GM18517 (cell line): Measurements from ENCODE around the gene CD6.
A peak's percentile ranks its signal among the peaks of the same experiment; 100 is the strongest.
"Not testable (repeated sequence)": the region's sequence is repeated elsewhere in the genome, so short reads cannot be mapped to it uniquely, and the experiment has no call there.

Source experiments
- ATAC-seq: cut with Tn5 transposase; IDR thresholded peaks from one replicate; pipeline ENCODE4 v1.9.1; 2021; ENCODE audit warnings: mild to moderate bottlenecking, moderate library complexity; ENCODE audit not compliant: unreplicated experiment

Gene CD6

DNA sequence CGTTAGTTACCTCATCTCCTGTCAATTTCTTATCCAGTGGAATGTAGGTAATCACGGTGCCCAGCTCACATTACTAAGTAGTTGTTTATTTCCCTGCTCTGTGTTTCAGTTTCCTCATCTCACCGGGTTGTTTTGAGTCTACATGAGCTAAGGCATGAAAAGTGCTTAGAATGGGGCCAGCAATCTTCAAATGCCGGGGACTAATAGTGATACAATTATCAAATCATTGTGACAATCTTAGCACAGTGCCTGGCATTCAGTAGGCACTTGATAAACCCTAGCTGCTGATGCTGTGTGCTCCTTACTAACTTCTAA is 77.5 kb downstream of the CD6 start:
- no peak for ATAC-seq

DNA sequence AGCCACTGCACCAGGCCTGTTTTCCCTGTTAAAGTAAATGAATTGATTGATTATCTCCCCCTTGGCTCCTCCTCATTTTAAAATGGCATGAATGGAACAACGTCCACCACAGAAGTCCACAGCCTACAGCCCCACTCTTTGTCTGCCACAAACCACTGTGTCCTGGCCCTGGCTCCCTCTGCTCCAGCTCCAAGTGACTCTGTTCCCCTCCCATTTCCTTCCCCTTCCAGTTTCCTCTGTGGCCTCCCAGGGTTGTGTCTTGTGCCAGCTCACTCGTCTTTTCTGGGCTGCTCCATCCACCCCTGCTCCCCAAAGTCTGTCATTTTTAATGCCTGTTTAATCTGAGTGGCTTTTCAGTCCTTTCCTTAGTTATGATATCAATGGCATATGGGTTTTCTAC is 78.4 kb downstream of the CD6 start:
- ATAC-seq = no peak

DNA sequence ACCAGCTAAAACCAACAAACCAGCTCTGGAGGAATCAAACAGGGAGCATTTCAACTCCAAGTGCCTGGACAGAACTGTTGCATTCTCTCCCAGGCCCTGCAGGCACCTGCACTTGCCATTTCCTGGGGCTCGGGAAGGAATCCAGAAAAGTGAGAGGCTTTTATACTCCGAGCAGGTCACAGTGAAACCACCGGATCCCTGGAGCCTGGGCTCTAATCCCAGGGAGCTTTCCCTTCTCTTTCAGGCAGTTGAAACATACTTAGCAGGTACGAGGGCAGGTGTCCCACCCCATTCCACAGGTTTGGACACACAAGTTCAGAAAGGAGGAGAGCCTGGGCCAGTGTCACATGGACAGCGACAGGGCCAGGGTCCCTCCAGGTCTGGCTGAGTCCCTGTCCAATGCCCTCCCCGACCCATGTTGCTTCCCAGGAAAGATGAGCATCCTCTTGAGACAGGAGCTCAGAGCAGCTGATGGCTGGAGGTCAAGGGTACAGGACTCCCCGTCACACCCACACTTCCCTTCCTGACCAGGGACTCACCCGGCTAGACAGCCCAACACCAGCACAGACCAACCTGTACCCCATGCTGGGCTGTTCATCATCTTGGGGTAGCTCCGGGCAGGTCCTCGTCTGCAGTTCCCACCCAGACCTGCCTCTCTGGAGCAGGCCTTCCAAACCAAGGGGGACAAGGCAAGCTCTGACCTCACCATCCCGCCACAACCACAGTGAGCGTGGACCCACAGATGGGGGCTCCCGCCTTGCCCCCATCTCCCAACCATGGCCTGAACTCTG is 80.9 kb downstream of the CD6 start:
- ATAC-seq = no peak

DNA sequence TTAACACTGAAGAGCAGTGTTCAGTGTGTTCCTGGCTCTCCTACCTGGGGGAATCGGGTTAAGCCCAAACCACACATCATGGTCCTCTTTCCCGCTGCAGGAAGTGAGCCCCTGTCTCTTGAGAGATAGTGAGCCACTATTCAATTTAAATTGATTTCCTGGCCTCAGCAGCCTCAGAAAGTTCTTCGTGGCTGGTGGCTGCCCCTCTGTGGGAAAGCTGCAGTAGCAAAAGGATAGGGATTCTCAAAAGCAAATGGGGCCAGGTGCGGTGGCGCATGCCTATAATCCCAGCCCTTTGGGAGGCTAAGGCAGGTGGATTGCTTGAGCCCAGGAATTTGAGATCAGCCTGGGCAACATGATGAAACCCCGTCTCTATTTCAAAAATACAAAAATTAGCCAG is 81.7 kb downstream of the CD6 start:
- ATAC-seq = no peak

DNA sequence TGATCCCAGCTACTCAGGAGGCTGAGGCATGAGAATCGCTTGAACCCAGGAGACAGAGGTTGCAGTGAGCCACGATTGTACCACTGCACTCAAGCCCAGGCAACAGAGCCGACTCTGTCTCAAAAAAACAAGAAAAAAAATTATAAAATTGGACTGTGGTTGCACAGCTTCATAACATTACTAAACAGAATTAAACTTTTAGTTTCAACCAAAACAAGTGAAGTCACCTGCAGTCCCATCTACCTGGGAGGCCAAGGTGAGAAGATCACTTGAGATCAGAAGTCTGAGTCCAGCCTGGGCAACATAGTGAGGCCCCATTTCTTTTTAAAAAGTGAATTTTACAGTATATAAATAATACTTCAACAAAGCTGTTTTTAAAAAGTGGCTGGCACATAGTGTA is 83.0 kb downstream of the CD6 start:
- ATAC-seq = no peak

DNA sequence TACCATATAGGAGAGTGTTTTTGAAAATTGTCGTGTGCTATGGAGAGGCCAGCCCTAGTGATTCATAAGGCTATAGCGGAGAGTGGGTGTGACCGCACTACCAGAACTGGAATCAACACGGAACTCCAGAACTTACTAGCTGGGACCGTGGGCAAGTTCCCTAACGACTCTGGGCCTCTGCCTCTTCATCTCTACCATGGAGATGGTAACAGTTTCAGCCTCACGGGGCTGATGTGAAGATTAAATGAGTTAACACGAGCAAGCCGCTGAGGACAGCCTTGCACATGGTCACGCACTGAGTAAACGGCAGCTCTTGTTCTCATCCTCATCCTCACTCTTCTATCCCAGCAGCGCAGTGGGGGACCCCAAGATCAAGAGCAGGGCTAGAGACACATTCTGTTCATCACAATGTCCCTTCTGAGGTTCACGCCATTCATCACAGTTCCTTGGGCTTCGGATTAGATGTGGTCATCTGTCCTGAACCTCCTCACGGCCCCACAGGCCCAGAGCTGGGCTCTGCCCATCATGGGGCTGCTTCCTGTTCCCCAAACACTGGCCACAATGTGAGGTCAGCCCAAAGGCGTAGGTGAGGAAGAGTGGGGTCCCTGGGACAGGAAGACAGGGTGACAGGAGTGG is 83.6 kb downstream of the CD6 start:
- no peak for ATAC-seq

DNA sequence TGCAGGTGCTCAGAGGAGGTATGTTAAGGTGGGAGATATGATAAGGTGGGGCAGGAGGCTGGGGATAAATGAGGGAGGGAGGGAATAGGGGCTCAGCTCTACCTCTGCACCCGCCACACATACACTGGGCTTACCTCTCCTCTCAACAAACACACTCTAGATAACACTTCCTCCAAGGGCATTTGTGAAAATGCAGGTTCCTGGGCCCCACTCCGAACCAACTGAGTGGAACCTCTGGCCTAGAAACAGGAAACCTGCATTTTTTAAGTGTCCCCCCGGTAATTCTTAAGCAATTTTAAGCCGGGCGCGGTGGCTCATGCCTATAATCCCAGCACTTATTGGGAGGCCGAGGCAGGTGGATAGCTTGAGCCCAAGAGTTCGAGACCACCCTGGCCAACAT is 84.3 kb downstream of the CD6 start:
- no peak for ATAC-seq

DNA sequence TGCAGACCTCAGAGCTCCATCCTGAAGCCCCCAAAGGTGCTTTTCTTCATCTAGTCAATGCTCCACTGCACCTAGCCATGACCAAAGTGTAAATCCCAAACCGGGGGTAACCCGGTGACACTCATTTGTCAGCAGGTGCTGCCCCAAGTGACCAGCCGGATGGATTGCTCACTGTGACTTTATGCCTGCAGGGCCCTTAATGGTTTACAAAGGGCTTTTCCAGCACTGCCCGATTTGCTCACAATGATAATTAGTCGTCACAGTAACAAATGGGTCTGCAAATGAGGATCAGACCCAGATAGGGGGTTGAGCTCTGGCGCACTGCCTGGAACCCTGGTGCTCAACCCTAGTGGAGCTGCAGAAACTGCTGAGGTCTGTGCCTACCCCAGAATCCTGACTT is 85.1 kb downstream of the CD6 start:
- no peak for ATAC-seq

DNA sequence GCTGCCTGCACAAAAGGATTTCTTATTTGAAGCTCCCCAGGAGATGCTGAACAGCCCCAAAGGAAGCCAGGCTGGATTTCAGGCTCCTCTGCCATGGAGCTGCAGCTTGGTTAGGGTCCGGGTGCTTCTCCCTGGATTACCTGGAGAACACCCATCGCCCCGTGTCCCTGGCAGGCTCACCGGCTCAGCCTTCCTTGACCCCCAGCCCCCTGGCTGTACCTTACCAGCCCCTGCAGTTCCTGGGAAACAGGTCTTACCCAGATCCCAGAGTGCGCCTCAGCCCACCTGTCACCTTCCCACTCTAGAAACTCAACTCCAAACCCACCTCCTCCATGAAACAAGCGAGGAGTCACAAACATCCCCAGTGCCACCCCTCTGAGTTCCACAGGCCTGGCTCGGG is 85.5 kb downstream of the CD6 start:
- no peak for ATAC-seq

DNA sequence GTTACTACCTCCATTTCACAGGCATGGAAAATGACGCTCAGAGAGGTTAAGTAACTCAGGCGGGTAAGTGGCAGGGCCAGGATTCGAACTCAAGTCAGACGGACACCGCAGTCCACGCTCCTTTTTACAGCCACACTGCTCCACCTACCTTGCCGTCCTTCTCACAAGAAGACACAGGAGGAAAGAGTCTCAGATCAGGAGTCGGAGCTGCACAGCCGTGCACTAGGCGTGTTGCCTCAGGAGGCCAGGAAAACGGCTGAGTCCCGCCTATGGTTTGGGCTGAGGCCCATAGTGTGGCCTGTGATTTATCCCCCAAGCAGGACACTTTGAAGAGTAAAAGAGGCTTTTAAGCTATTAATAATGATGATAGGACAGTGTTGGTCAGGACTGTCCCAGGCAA is 86.1 kb downstream of the CD6 start:
- no peak for ATAC-seq

DNA sequence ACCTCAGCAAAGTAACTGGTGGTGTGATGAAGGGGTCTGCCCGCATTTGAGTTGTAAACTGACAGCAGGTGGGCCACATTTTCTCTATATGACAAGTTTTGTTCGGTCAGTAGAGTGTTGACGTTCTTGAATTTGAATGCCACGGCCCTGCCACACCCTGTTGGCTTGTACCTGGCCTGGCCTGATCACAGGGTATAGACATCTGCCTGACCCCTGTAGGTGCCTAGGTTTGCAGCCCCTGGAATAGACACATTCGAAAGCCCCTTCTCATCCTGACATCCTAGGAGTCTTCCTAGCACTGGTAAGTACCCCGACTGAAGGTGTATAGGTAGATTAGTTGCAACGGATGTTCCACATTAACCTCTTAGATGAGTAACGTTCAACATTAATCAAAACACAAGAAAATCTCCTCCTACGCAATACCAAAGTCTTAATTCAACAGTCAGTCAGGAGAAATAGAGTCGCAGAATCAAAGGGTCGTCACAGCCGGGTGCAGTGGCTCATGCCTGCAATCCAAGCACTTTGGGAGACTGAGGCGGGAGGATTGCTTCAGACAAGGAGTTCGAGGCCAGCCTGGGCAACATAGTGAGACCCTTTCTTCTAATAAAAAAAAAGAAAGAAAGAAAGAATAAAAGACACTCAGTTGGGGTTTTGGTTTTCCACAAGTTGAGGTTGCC is 87.2 kb downstream of the CD6 start:
- ATAC-seq = no peak

DNA sequence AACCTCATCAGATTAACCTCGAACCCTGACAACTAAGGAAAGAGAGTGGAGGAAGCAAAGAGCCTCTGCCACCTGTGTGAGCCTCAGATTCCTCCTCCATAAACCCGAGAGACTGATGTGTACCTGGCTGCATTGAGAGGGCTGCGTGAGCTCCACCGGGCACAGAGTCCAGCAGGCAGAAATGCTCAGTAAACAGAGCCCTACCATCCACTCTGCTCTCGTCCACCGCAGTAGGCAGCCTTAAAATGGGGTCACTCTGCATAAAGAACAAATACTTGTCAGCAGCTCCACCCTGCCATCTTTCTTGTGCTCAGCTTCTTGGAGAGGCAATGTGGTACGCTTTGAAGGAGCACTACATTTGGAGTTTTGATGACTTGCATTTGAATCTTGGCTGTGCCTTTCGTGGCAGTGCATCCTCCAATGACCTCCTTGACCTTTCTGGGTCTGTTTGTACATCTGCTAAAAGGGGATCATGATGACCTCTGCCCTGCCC is 87.8 kb downstream of the CD6 start:
- ATAC-seq = no peak

DNA sequence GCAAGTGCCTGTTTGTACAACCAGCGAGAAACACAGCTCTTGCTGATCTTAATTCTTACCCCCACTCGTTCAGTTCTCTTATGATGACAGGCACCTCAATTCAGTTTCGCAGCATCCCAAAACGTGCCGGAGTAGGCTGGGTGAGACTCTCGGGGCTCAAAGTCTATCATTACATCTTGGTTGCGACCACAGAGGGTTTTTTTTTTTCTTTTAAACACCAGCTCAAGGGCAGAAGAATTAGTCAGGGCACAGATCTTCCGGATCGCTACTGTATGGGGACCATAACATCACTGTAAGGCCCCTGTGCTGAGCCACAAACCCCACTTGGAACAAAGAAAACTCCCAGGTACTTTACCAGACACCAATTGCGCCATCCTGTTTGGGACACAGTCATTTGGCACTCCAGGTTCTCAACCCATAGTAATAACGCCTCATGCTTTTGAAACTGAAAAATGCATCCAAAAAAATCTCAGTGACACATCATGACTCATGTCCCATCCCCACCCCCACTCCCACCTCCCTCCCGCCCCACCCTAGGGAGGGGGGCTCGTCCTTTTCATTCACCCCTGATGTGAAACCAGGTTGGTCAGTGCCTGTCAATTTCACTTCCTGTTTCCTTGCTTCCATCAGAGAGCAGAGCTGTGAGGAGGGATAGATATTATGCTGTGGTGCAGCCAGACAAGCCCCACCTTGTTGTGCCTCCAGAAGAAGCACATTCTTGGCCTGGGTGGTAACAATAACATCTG is 89.8 kb downstream of the CD6 start:
- peak; percentile 84 for ATAC-seq

DNA sequence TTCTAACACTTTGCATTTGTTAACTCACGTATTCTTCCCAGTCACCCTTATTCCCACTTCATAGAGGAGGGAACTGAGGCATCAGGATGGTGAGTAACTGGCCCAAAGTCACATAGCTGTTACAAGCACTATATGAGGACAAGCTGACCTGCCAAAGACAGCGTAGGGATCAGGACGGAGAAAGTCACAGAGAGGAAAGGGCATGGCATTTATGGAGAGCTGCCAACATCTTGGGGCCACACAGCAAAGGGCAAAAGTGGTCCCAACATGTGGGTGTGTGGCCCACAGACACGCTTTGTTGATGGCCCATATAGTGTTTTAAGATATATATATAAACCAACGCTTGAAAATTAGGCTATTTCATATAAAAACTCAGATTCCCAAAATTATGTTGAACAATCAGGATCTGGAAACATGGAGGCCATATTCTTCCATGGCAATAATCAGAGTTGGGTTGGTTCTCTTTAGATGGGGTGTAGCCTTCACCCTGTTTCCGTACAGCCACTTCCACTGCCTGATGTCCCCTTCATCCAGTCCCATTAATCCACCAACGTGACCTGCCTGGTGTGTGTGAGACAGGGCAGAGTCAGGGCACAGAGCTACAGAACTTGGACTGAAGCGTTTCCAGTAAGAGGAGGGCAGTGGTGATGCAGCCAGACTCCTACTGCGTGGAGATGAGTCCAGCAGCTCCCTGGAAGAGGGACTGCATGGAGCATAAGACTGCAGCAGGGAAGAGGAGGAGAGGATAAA is 90.9 kb downstream of the CD6 start:
- ATAC-seq = no peak

DNA sequence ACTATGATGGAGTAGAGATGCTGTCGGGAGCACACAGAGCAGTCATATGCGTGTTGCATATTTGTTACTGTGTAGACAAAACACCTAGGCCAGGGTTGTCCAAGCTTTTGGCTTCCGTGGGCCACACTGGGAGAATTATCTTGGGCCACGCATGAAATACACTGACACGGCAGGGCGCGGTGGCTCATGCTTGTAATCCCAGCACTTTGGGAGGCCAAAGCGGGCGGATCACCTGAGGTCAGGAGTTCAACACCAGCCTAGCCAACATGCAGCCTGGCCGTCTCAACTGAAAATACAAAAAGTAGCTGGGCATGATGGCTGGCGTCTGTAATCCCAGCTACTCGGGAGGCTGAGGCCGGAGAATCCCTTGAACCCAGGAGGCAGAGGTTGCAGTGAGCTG is 93.8 kb downstream of the CD6 start:
- not testable (repeated sequence) for ATAC-seq

DNA sequence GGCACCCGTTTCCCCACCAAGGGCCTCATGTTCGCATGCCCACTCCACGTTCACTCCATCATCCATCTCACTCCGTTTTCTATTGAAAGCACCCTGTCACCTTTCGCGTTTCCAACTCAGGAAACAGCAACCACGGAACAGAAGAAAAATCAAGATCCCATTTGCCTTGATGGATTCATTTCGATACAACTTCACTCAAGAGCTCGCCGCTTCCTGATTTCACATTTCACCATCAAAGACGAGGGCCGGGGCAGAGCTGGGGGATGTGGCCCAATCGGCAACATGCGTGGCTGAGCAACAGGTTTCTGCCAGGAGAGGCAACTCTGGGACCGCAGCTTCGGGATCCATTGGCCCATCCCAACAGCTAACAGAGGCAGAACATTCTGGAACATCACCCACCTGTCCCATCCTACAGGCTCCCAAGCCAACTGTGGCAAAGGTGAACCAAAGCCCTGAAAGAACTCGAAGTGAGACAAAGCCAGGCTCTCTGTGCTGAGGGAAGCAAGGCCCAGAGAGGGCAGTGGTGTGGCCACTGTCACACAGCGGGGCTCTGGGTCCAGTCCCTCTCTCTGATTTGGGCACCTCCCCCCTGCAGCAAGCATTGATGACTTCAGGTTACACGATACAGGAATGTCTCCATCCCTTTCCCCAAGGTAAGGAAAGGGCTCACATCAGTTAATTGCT is 94.6 kb downstream of the CD6 start:
- no peak for ATAC-seq

DNA sequence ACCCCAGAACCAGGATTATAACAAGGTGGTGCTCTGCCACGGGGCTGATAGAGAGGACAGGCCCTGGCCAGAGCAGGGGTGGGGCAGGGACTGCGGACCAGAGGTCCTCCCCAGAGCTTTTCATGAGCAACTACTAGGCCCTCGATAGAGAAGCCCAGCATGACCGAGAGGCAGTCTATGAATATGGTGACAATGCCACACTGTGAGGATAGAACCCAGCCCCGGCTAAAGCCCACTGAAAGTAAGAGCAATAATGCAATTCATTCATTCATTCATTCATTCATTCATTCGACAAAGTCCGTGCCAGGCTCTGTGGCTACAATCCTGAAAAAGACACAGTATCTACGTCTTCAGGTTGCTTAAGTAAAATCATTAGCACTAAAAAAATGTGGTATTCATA is 95.2 kb downstream of the CD6 start:
- no peak for ATAC-seq

DNA sequence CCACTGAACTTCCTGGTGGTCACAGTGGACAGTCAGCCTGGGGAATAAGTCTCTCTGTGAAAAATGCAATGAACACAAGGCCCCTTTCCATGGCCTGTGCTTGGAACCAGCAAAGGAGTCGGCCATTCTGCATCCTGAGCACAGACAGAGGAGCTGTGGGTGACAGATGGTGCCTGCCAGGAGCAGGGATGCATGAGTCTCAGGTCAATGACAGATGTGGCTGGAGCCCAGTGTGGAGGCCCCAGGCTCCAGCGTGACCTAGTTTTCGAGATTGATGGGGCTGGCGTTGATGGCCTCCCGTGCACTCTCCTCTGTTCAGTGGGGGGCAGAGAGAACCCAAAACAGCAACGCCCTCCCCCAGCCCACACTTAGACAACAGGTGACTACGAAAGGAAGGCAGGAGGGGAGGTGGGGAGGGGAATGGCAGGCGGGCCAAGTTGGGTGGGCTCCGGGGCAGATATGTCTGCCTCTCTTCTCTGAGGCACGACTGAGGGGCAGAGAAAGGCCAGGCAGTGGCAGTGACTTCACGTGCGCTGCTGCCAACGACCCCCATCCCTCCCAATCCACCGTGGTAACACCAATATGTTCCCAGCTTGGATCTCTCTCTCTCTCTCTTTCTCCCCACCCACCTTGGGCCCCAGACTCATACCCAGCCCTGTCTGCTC is 96.4 kb downstream of the CD6 start:
- ATAC-seq = no peak

DNA sequence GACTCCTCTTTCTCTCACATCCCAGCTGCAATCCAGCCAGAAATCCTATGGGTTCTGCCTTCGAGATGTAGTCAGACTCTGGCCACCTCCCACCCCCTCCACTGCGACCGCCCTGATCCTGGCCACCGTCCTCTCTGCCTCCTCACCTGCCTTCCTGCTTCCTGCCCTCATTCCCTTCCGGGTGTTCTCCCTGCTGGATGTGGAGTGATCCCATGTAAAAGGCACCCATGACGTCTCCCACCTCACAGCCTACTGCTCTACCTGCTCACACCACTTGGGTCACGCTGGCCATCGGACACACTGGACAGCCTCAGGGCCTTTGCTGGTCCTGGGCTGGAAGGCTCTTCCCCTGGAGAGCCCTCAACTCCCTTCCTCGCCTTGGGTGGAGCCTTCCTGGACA is 97.1 kb downstream of the CD6 start:
- no peak for ATAC-seq

DNA sequence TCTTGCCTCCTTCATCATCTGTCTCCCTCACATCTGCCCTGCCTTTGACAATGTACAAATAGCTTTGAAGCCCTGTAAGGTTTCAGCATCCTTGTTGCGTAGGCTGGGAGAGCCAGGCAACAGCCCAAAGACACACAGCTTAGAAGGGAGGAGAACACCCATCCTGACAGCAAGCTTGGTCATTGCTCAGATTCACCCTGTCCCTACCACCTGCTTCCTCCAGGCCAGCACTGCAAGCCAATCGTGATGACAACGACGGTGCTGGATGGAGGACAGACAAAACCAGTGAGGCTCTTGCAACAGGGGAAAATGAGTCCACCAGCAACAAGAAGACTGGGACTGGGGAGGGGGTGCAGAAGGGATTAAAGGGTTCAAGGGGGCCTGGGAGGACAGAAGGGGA is 97.9 kb downstream of the CD6 start:
- ATAC-seq = no peak
